Measurements from ENCODE around the gene ADGRV1. TPM values are rescaled to one million over a fixed set of nuclear protein-coding genes. Genes with fewer than 3 reads are reported as not detected.

Gene ADGRV1
- polyA plus RNA-seq, 1 of the 3 experiments (the other 2 are of a cell fraction), result 0.23 TPM

GRCh38 chr5:91076138-91076537 is 517.5 kb downstream of the ADGRV1 start:
- H3K27ac ChIP-seq (ENCODE audit: low read depth in 2 of 2, low read length in 1 of 2), result no peak overlapping the region
- H3K4me1 ChIP-seq (ENCODE audit: control insufficient read depth in 1 of 2, insufficient read depth in 2 of 2, low read depth in 1 of 2, low read length in 1 of 2), result no peaks in the 10 kb centered on the region; a peak in 1 of 4 replicates
- TF ChIP-seq FOXM1 (IDR thresholded peaks at IDR 0.05; ENCODE audit: low read depth) (no peak), REST (IDR thresholded peaks at IDR 0.05; ENCODE audit: low read depth, low read length) (no peak), MXI1 (IDR thresholded peaks at IDR 0.05; ENCODE audit: low read depth, low read length) (no peak), TAF1 (IDR thresholded peaks at IDR 0.05; ENCODE audit: borderline replicate concordance, low read depth, low read length) (no peak), TCF12 (IDR thresholded peaks at IDR 0.05) (no peak), FOXJ3 (CRISPR knock-in tag; IDR thresholded peaks at IDR 0.05) (no peak), ELF1 (IDR thresholded peaks at IDR 0.05) (no peak), PBX3 (IDR thresholded peaks at IDR 0.05) (no peak), IRF3 (IDR thresholded peaks at IDR 0.05; ENCODE audit: low read depth, low read length) (no peak), TEAD4 (IDR thresholded peaks at IDR 0.05; ENCODE audit: borderline replicate concordance, insufficient read depth) (no peak), MEF2A (IDR thresholded peaks at IDR 0.05; ENCODE audit: borderline replicate concordance, low read depth) (no peak), POLR2AphosphoS5 (IDR thresholded peaks at IDR 0.05; ENCODE audit: low read depth, low read length) (no peak), YY1 (IDR thresholded peaks at IDR 0.05; ENCODE audit: low read depth) (no peak), MAX (IDR thresholded peaks at IDR 0.05; ENCODE audit: low read depth) (no peak), CTCF (IDR thresholded peaks at IDR 0.05) (no peak), SMC3 (IDR thresholded peaks at IDR 0.05; ENCODE audit: low read depth, low read length) (no peak), SIN3A (IDR thresholded peaks at IDR 0.05; ENCODE audit: borderline replicate concordance, low read depth, low read length) (no peak), RXRA (IDR thresholded peaks at IDR 0.05; ENCODE audit: borderline replicate concordance, low read depth) (no peak), RAD21 (IDR thresholded peaks at IDR 0.05; ENCODE audit: low read length) (no peak)
- POLR2A ChIA-PET, result no interaction called here
- H3K9me3 ChIP-seq, result no peaks in the 10 kb centered on the region
- no peaks in the 10 kb centered on the region for H3F3A ChIP-seq (replicated peaks; ENCODE audit: insufficient read depth)
- 0 out of 2 replicates have a peak overlapping the region, but pooled peaks have one; percentile 14 for H2AFZ ChIP-seq (ENCODE audit: low read depth)
- no peaks in the 10 kb centered on the region for H3K36me3 ChIP-seq (replicated peaks in 1 of 2; ENCODE audit: control insufficient read depth in 1 of 2, insufficient read depth in 2 of 2, low read length in 1 of 2)
- H4K20me1 ChIP-seq (ENCODE audit: insufficient read depth), result no peaks in the 10 kb centered on the region
- no peaks in the 10 kb centered on the region for H3K9me2 ChIP-seq
- CTCF ChIA-PET, result interaction anchor here (0.9 to 1.5 kb wide), 2 partner anchors 144 to 209 kb away, joined by 3 to 8 read pairs; no protein-coding TSS in a partner anchor
- H3K27me3 ChIP-seq (ENCODE audit: insufficient read depth), result no peaks in the 10 kb centered on the region
- no peak for DNase-seq
- no peaks in the 10 kb centered on the region for H3K79me2 ChIP-seq (ENCODE audit: insufficient read depth)
- no peak overlapping the region for H3K9ac ChIP-seq
- H3K4me3 ChIP-seq (ENCODE audit: low read depth in 2 of 2, low read length in 1 of 2), result no peak overlapping the region
- no peak overlapping the region for H3K4me2 ChIP-seq

All from SK-N-SH (cell line).